Measurements from ENCODE around the gene PPFIA4.

PPFIA4 gene

DNA sequence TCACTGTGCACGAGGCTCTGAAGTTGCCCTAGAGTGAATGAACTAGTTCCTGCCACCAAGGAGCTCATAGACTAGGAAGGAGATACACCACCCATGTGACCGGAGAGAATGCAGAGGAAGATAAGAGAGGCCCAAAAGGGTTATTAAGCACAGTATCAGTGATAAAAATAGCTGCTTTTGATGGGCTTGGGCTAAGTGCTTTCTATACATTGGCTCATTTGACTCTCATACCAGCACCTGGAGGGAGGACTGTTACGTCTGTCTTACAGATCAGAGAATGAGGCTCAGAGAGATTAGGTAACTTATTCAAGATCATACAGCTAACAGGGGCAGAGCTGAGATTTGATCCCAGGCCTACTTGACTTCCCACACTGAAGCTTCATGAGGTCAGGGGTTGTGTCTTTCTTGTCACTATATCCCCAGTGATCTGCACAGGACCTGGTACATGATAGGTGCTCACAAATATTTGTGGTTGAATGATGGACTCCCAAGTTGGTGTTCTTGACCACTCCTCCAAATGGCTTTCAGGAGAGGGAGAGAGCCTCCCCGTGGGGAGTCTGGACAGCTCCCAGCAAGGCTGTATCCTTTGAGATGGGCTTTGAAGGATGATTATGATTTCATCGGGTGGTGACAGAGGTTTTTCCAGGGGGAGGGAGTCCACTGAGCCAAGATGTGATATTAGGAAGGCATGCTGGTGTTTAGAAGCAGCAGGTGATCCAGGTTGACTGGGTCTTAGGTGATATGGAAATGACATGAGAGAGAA, 14.4 kb downstream of the PPFIA4 start:
- DNase-seq (ENCODE audit: low read depth), result no peak

DNA sequence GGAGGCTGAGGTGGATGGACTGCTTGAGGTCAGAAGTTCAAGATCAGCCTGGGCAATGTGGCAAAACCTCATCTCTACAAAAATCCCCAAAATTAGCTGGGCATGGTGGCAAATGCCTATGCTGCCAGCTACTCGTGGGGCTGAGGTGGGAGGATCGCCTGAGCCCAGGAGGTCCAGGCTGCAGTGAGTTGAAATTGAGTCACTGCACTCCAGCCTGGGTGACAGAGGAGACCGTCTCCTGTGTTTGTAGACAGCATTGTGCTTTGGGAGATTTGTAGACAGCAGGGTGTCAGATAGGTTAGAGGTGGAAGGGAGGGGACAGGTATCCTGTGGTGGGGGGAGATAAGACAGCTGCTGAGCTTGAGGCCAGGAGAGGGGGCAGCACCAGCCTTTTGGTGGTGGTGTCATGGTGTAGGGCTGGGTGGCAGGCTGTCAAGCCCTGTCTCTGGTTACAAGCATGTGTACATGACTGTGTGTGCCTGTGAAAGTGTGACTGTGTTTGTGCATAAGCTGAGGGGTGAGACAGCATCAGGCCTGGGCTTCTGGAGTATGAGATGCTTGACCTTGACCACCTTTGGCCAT, 15.2 kb downstream of the PPFIA4 start:
- DNase-seq (ENCODE audit: low read depth), result no peak

DNA sequence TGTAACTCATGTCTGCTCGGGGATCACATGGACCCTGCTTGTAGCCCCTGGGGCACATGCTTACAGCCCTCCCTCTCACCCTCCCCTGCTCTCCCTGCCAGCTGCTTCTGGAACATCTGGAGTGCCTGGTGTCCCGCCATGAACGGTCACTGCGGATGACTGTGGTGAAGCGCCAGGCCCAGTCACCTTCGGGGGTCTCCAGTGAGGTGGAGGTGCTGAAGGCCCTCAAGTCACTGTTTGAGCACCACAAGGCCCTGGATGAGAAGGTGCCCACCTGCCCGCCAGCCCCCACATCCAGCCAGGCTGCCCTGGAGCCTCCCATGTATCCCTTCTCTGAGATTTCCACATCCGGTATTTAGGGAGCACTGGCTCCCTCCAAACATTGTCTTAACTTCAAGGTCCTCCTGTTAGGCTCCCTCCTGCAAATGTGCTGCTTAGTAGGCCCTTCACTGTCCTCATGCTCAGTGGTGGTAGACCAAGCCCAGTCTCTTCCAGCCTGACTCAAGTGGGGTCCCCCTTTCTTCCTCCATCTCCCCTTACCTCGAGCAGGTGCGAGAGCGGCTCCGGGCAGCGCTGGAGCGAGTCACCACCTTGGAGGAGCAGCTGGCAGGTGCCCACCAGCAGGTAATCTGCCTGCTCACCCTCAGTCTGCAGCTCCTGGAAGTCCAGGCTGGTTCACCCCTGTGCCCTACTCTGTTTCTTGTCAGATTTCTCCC, 17.7 kb downstream of the PPFIA4 start:
- DNase-seq (ENCODE audit: low read depth), result no peak

GRCh38 chr1:203044546-203045250, 18.4 kb downstream of the PPFIA4 start:
- DNase-seq (ENCODE audit: low read depth), result no peak

DNA sequence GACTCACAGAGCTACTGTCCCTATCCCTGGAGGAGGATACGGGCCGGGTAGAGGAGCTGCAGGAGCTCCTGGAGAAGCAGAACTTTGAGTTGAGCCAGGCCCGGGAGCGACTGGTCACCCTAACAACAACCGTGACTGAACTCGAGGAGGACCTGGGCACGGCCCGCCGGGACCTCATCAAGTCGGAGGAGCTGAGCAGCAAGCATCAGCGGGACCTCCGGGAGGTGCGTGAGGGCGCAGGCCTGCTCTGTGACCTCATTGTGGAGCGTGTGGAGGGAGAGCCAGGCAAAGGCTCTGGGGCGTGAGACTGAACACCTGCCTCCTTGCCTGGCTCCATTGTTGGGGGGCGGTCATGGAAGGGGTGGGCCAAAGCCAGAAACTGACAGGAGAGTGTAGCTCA, 19.0 kb downstream of the PPFIA4 start:
- DNase-seq (ENCODE audit: low read depth), result no peak

DNA sequence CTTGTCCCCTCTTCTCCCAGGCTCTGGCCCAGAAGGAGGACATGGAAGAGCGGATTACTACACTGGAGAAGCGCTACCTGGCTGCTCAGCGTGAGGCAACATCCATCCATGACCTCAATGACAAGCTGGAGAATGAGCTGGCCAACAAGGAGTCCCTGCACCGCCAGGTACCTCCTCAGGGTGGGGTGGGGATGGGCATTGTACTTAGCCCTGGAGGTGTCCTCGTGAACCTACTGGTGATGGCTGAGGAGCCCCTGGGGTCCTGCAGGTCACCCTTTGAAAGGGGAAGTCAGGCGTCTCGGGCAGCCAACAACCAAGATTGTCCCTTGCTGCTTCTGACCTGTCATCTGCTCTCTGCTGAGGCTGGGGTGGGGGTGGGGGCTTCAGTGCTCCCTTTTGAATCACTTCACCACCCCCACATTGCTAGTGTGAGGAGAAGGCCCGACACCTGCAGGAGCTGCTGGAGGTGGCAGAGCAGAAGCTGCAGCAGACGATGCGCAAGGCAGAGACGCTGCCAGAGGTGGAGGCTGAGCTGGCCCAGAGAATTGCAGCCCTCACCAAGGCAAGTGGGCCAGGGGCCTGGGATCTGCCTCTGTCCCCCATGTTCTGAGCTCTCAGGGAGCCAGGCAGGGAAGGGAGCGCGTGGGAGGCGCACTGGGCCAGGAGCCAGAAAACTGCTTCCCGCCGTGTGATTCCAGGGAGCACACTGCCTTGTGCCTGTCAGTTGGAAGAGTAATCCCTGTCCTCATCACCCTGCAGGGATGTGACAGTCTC, 19.7 kb downstream of the PPFIA4 start:
- no peak for DNase-seq (ENCODE audit: low read depth)

GRCh38 chr1:203046984-203047630, 20.8 kb downstream of the PPFIA4 start:
- peak; percentile 76 for DNase-seq (ENCODE audit: low read depth)

GRCh38 chr1:203048086-203048485, 21.8 kb downstream of the PPFIA4 start:
- no peak for DNase-seq (ENCODE audit: low read depth)

DNA sequence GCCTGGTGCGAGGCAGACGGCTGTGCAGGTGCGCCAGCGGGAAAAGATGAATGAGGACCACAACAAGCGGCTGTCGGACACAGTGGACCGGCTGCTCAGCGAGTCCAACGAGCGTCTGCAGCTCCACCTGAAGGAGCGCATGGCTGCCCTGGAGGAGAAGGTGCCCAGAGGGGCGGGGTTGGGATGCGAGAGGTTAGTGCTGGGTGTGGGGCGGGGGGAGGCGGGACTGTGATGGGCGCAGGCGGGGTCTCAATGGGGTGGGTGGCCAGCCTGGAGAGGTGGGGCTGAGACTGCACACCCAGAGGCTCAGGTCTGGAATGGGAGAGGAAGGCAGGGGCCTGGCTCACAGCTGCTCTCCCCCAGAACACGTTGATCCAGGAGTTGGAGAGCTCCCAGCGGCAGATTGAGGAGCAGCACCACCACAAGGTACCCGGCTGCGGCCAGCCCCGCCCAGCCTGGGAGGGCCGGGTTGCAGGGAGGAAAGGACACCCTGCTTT, 22.3 kb downstream of the PPFIA4 start:
- DNase-seq (ENCODE audit: low read depth), result no peak

- no peak for DNase-seq (ENCODE audit: low read depth)
These were observed 22.8 kb downstream of the PPFIA4 start for GRCh38 chr1:203049077-203049476.

DNA sequence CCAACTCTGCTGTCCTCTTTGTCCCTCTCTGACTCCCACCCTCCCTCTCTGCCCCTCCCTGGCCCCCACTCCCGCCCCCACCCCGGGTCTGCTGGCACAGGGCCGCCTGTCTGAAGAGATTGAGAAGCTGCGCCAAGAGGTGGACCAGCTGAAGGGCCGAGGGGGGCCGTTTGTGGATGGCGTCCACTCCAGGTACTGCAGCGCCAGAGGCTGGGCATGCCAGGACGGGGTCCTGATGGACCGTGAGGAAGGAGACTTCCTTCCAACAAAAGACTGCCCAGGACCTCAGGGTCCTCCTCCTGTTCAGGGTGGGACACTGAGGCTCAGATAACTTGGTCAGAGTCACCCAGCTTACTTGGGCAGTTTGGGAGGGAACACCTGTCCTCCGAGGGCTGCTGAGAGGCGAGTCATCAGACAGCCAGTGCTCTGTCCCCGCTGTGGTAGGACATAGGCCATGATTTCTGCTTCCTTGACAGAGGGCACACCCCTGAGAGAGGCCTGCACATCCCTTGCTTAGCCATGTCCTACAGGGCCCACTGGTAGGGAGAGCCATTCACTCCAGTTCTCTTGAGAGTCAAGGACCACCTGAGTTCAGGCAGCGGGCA, 23.4 kb downstream of the PPFIA4 start:
- no peak for DNase-seq (ENCODE audit: low read depth)

GRCh38 chr1:203050826-203051225, 24.5 kb downstream of the PPFIA4 start:
- DNase-seq (ENCODE audit: low read depth), result no peak

- no peak for DNase-seq (ENCODE audit: low read depth)
These were observed 25.6 kb downstream of the PPFIA4 start for GRCh38 chr1:203051841-203052324.

DNA sequence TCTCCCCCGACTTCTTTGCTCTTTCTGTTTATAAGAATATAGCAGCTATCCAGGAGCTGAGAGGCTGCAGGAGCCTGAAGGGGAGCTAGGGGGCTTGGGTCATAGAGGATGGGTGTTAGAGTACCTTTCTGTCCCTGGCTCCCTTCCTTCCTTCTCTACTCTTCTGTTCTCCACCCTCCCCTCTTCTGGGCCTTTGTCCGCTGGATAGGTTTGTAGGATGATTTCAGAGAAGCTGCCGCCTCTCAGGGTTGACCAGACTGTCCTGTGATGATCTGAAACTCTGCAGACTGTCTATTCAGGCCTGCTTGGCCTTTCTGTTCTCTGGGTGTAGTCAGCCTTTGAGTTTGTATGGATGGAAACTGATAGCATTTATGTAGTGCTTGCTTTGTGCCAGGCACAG, 26.3 kb downstream of the PPFIA4 start:
- DNase-seq (ENCODE audit: low read depth), result no peak

- no peak for DNase-seq (ENCODE audit: low read depth)
These were observed 27.9 kb downstream of the PPFIA4 start for GRCh38 chr1:203054184-203054583.

DNA sequence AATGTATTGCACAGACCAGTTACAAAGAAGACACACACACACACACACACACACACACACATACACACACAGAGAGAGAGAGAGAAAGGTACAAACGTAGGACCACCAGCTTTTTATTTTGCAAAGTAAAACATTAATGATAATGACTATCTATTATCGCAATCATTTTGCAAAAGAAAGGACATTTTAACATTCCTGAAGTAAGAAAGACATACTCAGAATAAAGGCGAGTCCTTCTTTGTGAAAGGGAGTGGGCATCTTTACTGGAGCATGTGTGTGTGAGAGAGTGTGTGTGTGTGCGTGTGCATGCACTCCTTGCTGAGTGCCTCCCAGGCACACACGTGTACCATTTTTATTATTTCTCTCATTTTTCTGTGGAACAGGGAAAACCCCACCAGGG, 28.4 kb downstream of the PPFIA4 start:
- DNase-seq (ENCODE audit: low read depth), result no peak

GRCh38 chr1:203055161-203055799, 29.0 kb downstream of the PPFIA4 start:
- no peak for DNase-seq (ENCODE audit: low read depth)

DNA sequence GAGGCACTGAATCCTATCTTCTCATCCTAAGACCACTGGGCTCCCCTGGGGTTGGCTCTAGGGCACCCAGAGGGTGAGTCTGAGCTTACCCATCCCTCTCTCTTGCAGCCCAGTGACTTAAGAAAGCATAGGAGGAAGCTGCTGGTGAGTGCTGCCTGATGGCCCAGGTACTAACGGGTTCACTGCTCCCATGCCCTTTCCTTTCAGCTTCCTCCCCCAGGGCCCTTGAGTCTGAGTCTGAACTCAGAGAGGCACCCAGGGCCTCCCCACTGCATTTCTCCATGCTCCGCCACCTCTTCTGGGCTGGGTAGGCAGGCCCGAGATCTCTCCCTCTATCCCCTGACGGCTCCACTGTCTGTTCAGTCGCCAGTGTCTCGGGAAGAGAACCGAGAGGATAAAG, 29.7 kb downstream of the PPFIA4 start:
- no peak for DNase-seq (ENCODE audit: low read depth)

- no peak for DNase-seq (ENCODE audit: low read depth)
These were observed 30.2 kb downstream of the PPFIA4 start for GRCh38 chr1:203056516-203056915.
